ENCODE results near the gene SH3RF1.

DNA sequence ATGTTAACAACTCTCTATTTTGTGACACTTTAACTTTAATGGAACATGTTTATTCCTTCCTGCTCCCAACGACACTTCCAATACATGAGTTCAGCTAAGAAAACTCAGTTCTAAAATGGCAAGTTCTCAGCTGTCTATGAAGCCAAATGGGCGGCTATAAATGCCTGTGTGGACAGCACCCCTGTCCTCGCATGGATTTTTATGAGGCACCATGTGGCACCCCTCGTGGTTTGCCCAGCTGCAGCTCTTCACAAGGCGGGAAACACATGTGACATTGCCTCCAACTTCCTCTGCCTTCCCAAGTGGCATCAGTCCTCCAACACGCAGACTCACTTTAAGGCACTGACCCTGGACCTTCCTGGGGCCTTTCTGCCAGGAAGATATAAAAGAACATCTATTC lies 48.0 kb downstream of the SH3RF1 start:
- TF ChIP-seq, protein P1, sequence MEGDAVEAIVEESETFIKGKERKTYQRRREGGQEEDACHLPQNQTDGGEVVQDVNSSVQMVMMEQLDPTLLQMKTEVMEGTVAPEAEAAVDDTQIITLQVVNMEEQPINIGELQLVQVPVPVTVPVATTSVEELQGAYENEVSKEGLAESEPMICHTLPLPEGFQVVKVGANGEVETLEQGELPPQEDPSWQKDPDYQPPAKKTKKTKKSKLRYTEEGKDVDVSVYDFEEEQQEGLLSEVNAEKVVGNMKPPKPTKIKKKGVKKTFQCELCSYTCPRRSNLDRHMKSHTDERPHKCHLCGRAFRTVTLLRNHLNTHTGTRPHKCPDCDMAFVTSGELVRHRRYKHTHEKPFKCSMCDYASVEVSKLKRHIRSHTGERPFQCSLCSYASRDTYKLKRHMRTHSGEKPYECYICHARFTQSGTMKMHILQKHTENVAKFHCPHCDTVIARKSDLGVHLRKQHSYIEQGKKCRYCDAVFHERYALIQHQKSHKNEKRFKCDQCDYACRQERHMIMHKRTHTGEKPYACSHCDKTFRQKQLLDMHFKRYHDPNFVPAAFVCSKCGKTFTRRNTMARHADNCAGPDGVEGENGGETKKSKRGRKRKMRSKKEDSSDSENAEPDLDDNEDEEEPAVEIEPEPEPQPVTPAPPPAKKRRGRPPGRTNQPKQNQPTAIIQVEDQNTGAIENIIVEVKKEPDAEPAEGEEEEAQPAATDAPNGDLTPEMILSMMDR (conservative IDR thresholded peaks at IDR 0.05 in 1 of 2, IDR thresholded peaks at IDR 0.05 in 1 of 2; ENCODE audit: extremely low read depth in 1 of 2, insufficient read depth in 1 of 2, low read depth in 1 of 2, low read length in 2 of 2): no peak
- no peak for TF ChIP-seq EZH2 (IDR thresholded peaks at IDR 0.05; ENCODE audit: borderline replicate concordance, low read length)
